CD4-positive, alpha-beta memory T cell (primary cell): ENCODE data around the gene GNG7. TPM values are rescaled to one million over a fixed set of nuclear protein-coding genes. Genes with fewer than 3 reads are reported as not detected.

Experiments used
- microRNA-seq: library from miRNA; unstranded; fragments of <30 nt; microRNA quantifications from one replicate; pipeline ENCODE4 v1.2.0, GENCODE V29; 2021; ENCODE audit warnings: borderline replicate concordance, borderline number of aligned reads, borderline microRNAs expressed, mixed read lengths
- polyA plus RNA-seq, 2 donors: library from polyadenylated mRNA; unstranded; fragments of 300-500 nt; fragmentation: Illumina TruSeq; gene quantifications; one replicate each; pipeline ENCODE4 v1.2.3, GENCODE V29; 2021
- total RNA-seq, 2 experiments: library from RNA; stranded (reverse); gene quantifications; one replicate each; pipeline ENCODE4 v1.2.3, GENCODE V29; 2021

Gene GNG7
- total and polyA plus RNA-seq, 4 experiments from 2014 or later = 1.9 to 4.2 (median 3.2) TPM

Small RNAs within 50 kb of the gene (microRNA-seq; reads per million reads assigned to microRNA genes)
- 0.96 reads per million for gene MIR7850

Other genes starting within 250 kb of the GNG7 start
- 10 to 100 TPM; 19.8 to 19.9 TPM for gene LMNB2, start 245.7 kb downstream of the GNG7 start, total RNA-seq
- 10 to 100 TPM in 1 of 2 donors, 1 to 10 TPM in 1; 3.8 to 10.8 TPM for gene LMNB2, start 245.7 kb downstream of the GNG7 start, polyA plus RNA-seq
- gene GADD45B, start 226.6 kb downstream of the GNG7 start, total RNA-seq = 10 to 100 TPM; 88.2 to 88.3 TPM
- 10 to 100 TPM; 44.9 to 94.4 TPM for gene GADD45B, start 226.6 kb downstream of the GNG7 start, polyA plus RNA-seq
- not detected for gene DIRAS1, start 18.7 kb upstream of the GNG7 start, total RNA-seq
- not detected for gene DIRAS1, start 18.7 kb upstream of the GNG7 start, polyA plus RNA-seq
- 10 to 100 TPM; 18.2 to 19.1 TPM for gene SLC39A3, start 37.3 kb upstream of the GNG7 start, total RNA-seq
- 10 to 100 TPM; 28.8 to 41.7 TPM for gene SLC39A3, start 37.3 kb upstream of the GNG7 start, polyA plus RNA-seq
- gene SGTA, start 80.6 kb upstream of the GNG7 start, total RNA-seq = 10 to 100 TPM; 37.0 to 37.8 TPM
- 10 to 100 TPM; 27.7 to 34.9 TPM for gene SGTA, start 80.6 kb upstream of the GNG7 start, polyA plus RNA-seq
- gene THOP1, start 82.8 kb upstream of the GNG7 start, total RNA-seq = 10 to 100 TPM; 25.4 to 26.1 TPM
- 10 to 100 TPM; 21.6 to 31.9 TPM for gene THOP1, start 82.8 kb upstream of the GNG7 start, polyA plus RNA-seq
- 10 to 100 TPM in 1 of 2 experiments, 1 to 10 TPM in 1; 9.1 to 10.5 TPM for gene ZNF554, start 117.2 kb upstream of the GNG7 start, total RNA-seq
- 1 to 10 TPM in 1 of 2 donors, under 1 TPM in 1; 0.72 to 5.1 TPM for gene ZNF554, start 117.2 kb upstream of the GNG7 start, polyA plus RNA-seq
- 10 to 100 TPM; 11.0 to 11.5 TPM for gene ZNF555, start 138.8 kb upstream of the GNG7 start, total RNA-seq
- 1 to 10 TPM; 2.2 to 5.1 TPM for gene ZNF555, start 138.8 kb upstream of the GNG7 start, polyA plus RNA-seq
- gene ZNF556, start 164.6 kb upstream of the GNG7 start, total RNA-seq = not detected
- gene ZNF556, start 164.6 kb upstream of the GNG7 start, polyA plus RNA-seq = not detected
- 1 to 10 TPM; 4.2 to 4.7 TPM for gene ZNF57, start 198.2 kb upstream of the GNG7 start, total RNA-seq
- gene ZNF57, start 198.2 kb upstream of the GNG7 start, polyA plus RNA-seq = 1 to 10 TPM; 2.1 to 4.1 TPM
- 1 to 10 TPM; 5.8 to 6.4 TPM for gene ZNF77, start 242.3 kb upstream of the GNG7 start, total RNA-seq
- 1 to 10 TPM in 1 of 2 donors, under 1 TPM in 1; 0.21 to 2.4 TPM for gene ZNF77, start 242.3 kb upstream of the GNG7 start, polyA plus RNA-seq